Transverse colon (tissue), 4 donors: ENCODE results near the gene HIPK2.

Experiments used
- EP300 ChIP-seq: sonication (generic); formaldehyde crosslinking; IDR thresholded peaks from one replicate; pipeline ENCODE4 v1.6.1; 2017; ENCODE audit warnings: antibody characterized with exemption, low read depth
- POLR2A ChIP-seq: fragments of 450-650 bp; IDR thresholded peaks from one replicate; pipeline ENCODE4 v1.6.1; 2016; ENCODE audit warnings: antibody characterized with exemption, mild to moderate bottlenecking, moderate library complexity
- POLR2AphosphoS5 ChIP-seq, 3 donors: sonication (generic); formaldehyde crosslinking; IDR thresholded peaks; one replicate each; pipeline ENCODE4 v1.6.1; 2016; ENCODE audit warnings: antibody characterized with exemption in 3 of 3
- TF ChIP-seq, protein P1 (sequence below), 5 experiments: fragments of 200-600 bp in 3 of 5; fragments of 450-650 bp in 2 of 5; sonication (generic) in 3 of 5; IDR thresholded peaks; 1 replicate in 2 of 5; 2 replicates in 3 of 5; pipeline ENCODE4 v1.5.1; 2016 to 2017; ENCODE audit warnings: antibody characterized with exemption in 5 of 5, inconsistent platforms in 3 of 5, mild to moderate bottlenecking in 2 of 5, moderate library complexity in 1 of 5

GRCh38 chr7:139722604-139723003 lies 55.2 kb downstream of the HIPK2 start:
- TF ChIP-seq, protein P1, sequence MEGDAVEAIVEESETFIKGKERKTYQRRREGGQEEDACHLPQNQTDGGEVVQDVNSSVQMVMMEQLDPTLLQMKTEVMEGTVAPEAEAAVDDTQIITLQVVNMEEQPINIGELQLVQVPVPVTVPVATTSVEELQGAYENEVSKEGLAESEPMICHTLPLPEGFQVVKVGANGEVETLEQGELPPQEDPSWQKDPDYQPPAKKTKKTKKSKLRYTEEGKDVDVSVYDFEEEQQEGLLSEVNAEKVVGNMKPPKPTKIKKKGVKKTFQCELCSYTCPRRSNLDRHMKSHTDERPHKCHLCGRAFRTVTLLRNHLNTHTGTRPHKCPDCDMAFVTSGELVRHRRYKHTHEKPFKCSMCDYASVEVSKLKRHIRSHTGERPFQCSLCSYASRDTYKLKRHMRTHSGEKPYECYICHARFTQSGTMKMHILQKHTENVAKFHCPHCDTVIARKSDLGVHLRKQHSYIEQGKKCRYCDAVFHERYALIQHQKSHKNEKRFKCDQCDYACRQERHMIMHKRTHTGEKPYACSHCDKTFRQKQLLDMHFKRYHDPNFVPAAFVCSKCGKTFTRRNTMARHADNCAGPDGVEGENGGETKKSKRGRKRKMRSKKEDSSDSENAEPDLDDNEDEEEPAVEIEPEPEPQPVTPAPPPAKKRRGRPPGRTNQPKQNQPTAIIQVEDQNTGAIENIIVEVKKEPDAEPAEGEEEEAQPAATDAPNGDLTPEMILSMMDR (IDR thresholded peaks at IDR 0.05), result no peak
- no peak for TF ChIP-seq POLR2AphosphoS5 (IDR thresholded peaks at IDR 0.05)
- TF ChIP-seq EP300, result no peak
- TF ChIP-seq POLR2A, result no peak
